Dedifferentiated amniotic fluid mesenchymal stem cell (primary cell): Measurements from ENCODE around the gene INAFM2.
A peak's percentile ranks its signal among the peaks of the same experiment; 100 is the strongest.

Experiments
- DNase-seq: peaks from one replicate; pipeline ENCODE4 v3.0.0-alpha.2; 2016; ENCODE audit errors: extremely low spot score

Gene INAFM2

GRCh38 chr15:40363611-40364010 lies 40.1 kb downstream of the INAFM2 start:
- no peak for DNase-seq

- no peak for DNase-seq
Observed at GRCh38 chr15:40364251-40364650, 40.8 kb downstream of the INAFM2 start.

- no peak for DNase-seq
Observed at GRCh38 chr15:40365016-40365415, 41.5 kb downstream of the INAFM2 start.

- no peak for DNase-seq
Observed at GRCh38 chr15:40365624-40366456, 42.3 kb downstream of the INAFM2 start.

- DNase-seq, result no peak
Observed at GRCh38 chr15:40366457-40367370, 43.2 kb downstream of the INAFM2 start.

- no peak for DNase-seq
Observed at GRCh38 chr15:40367371-40367685, 43.8 kb downstream of the INAFM2 start.

- DNase-seq, result peak; percentile 84
Observed at GRCh38 chr15:40367686-40368611, 44.5 kb downstream of the INAFM2 start.

GRCh38 chr15:40368719-40369473 lies 45.4 kb downstream of the INAFM2 start:
- no peak for DNase-seq

GRCh38 chr15:40369474-40369869 lies 46.0 kb downstream of the INAFM2 start:
- DNase-seq, result no peak

- DNase-seq, result no peak
Observed at GRCh38 chr15:40369971-40370370, 46.5 kb downstream of the INAFM2 start.

- no peak for DNase-seq
Observed at GRCh38 chr15:40372981-40373380, 49.5 kb downstream of the INAFM2 start.
